Kidney (tissue), 14 donors: ENCODE results near the gene ZNF205. TPM values are rescaled to one million over a fixed set of nuclear protein-coding genes. Genes with fewer than 3 reads are reported as not detected.
"Not testable (repeated sequence)": the region's sequence is repeated elsewhere in the genome, so short reads cannot be mapped to it uniquely, and the experiment has no call there.

Experiments
- DNase-seq, 5 donors: peaks; one replicate each; pipeline ENCODE4 v3.0.0-alpha.2; 2013 to 2020
- FAIRE-seq: peaks from 2 replicates; lab custom pipeline; 2012; peaks lifted over from hg19 to GRCh38; lab: Jason Lieb, UNC
- H3K27ac ChIP-seq, 2 donors: one replicate each; pipeline ENCODE4 v1.7.0; 2013; ENCODE audit warnings: low read depth in 2 of 2, low read length in 2 of 2, inconsistent platforms in 1 of 2
- H3K27me3 ChIP-seq: one replicate; pipeline ENCODE4 v1.7.1; 2013; ENCODE audit warnings: low read length, inconsistent platforms; ENCODE audit not compliant: control insufficient read depth, insufficient read depth
- H3K36me3 ChIP-seq, 3 donors: one replicate each; pipeline versions ENCODE4 v1.7.0 to v1.7.1; 2013; ENCODE audit warnings: low read length in 3 of 3, control low read depth in 1 of 3, inconsistent platforms in 1 of 3; ENCODE audit not compliant: insufficient read depth in 3 of 3, control insufficient read depth in 2 of 3
- H3K4me1 ChIP-seq, 3 donors: one replicate each; pipeline versions ENCODE4 v1.7.0 to v1.7.1; 2013; ENCODE audit warnings: low read length in 3 of 3, inconsistent platforms in 1 of 3, low read depth in 1 of 3; ENCODE audit not compliant: control insufficient read depth in 2 of 3, insufficient read depth in 2 of 3
- H3K4me3 ChIP-seq, 3 donors: one replicate each; pipeline versions ENCODE4 v1.7.0 to v1.8.1; 2013; ENCODE audit warnings: low read length in 3 of 3, control low read depth in 1 of 3, inconsistent platforms in 1 of 3
- H3K9ac ChIP-seq, 3 donors: one replicate each; pipeline versions ENCODE4 v1.7.0 to v1.7.1; 2013; ENCODE audit warnings: low read length in 3 of 3, control low read depth in 1 of 3, inconsistent platforms in 1 of 3
- H3K9me3 ChIP-seq, 3 donors: one replicate each; pipeline versions ENCODE4 v1.7.0 to v1.7.1; 2013; ENCODE audit warnings: low read length in 3 of 3, control low read depth in 1 of 3, inconsistent platforms in 1 of 3; ENCODE audit not compliant: control insufficient read depth in 2 of 3, insufficient read depth in 1 of 3
- CTCF ChIP-seq: IDR thresholded peaks from 3 replicates; pipeline ENCODE4 v1.5.1; 2012; ENCODE audit warnings: mild to moderate bottlenecking, moderate library complexity, borderline replicate concordance; ENCODE audit not compliant: insufficient read depth; ENCODE audit errors: extremely low read depth
- intact Hi-C: fragments of 100-400 bp; cut with DNase I; formaldehyde crosslinking; loops from one replicate; pipeline ENCODE4 v1.11.1; 2022
- polyA plus RNA-seq: library from polyadenylated mRNA; stranded (reverse); fragments of 350-450 nt; fragmentation: Illumina TruSeq; extraction: RNeasy Lipid Tissue Mini Kit (QIAGEN cat#74804); gene quantifications from one replicate; pipeline ENCODE4 v1.2.3, GENCODE V29; 2014; ENCODE audit warnings: low read depth, low replicate concordance; ENCODE audit not compliant: insufficient read depth
- total RNA-seq: library from RNA; stranded (reverse); fragmentation: NEBNext Ultra II Directional; extraction: Animal tissue kit (Norgen Biotek cat#: 25700); gene quantifications from one replicate; pipeline ENCODE4 v1.2.1, GENCODE V29; 2021
- donor health status: control.
- donor health status: control.
- donor health status: control.
- donor health status: control.
- donor health status: control.
- donor health status: DM: yes; HTN: yes; CAD: no.
- donor health status: Normal renal cell carcinoma (clear cell type).

ZNF205 gene
- total and polyA plus RNA-seq, 2 donors from 2014 or later: 12.7 to 14.1 TPM

- peaks cover 0 to 7% (median 0%) of the 10 kb centered on the region in 3 donors for H3K36me3 ChIP-seq
- H3K27ac ChIP-seq: no peak overlapping the region
- peaks cover 0 to 7% (median 0%) of the 10 kb centered on the region in 3 donors for H3K4me1 ChIP-seq
- H3K9ac ChIP-seq: no peak overlapping the region
- DNase-seq (peak in 1 of 5 donors; percentile 58), FAIRE-seq (no peak)
- H3K27me3 ChIP-seq: no peaks in the 10 kb centered on the region
- no peak for TF ChIP-seq CTCF
- H3K4me3 ChIP-seq: no peak overlapping the region
- intact Hi-C loops: no loop called here
- H3K9me3 ChIP-seq: no peaks in the 10 kb centered on the region
Measured at GRCh38 chr16:3138342-3138741, 26.0 kb downstream of the ZNF205 start.

DNA sequence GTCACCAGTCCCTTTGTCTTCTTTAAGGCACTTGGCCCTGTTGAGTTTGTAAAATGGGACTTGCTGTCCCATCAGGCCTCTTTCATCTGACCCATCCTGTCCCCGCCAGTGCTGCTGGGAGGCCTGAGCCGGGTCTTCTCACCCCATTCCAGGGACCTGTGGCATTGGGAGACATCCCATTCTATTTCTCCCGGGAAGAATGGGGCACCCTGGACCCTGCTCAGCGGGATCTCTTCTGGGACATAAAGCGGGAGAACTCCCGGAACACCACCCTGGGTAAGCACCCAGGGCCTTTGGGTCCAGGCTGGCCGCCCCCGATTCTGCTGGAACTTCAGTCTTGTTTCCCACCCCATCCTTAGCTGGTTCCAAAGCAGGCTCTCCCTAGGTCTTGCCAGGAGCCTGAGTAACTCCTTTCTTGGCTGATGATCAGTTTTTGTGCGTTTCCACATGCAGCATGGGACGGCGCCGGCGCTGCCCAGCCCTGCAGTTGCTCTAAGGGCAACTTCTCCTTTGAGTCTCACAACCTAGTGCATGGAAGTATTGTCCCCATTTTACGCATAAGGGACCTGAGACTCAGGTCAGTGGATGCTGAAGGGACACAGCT lies 26.5 kb downstream of the ZNF205 start:
- no peak overlapping the region for H3K4me3 ChIP-seq
- H3K4me1 ChIP-seq: peaks cover 0 to 6% (median 0%) of the 10 kb centered on the region in 3 donors
- no peak overlapping the region for H3K27ac ChIP-seq
- intact Hi-C loops: no loop called here
- TF ChIP-seq CTCF: no peak
- H3K9me3 ChIP-seq: no peaks in the 10 kb centered on the region
- peaks cover 0 to 7% (median 0%) of the 10 kb centered on the region in 3 donors for H3K36me3 ChIP-seq
- no peaks in the 10 kb centered on the region for H3K27me3 ChIP-seq
- FAIRE-seq: no peak
- no peak overlapping the region for H3K9ac ChIP-seq
- peak in 2 of 5 donors; percentile 28 to 29 for DNase-seq

DNA sequence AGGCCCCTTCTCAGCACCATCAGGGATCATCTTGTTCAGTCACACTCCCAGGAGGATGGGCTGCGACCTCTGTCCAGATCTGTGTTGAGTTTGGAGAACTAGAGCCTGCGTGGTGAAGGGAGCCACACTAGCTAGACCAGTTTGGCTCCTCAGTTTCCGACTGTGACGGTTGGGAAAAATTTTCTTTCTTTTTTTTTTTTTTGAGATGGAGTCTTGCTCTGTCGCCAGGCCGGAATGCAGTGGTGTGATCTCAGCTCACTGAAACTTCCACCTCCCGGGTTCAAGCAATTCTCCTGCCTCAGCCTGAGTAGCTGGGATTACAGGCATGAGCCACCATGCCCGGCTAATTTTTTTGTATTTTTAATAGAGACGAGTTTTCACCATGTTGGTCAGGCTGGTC lies 27.2 kb downstream of the ZNF205 start:
- DNase-seq, intact Hi-C loops, H3K27me3 ChIP-seq, H3K36me3 ChIP-seq, H3K27ac ChIP-seq, H3K4me3 ChIP-seq, H3K9me3 ChIP-seq, FAIRE-seq, H3K4me1 ChIP-seq, H3K9ac ChIP-seq: not testable (repeated sequence)

GRCh38 chr16:3140603-3141427 lies 28.4 kb downstream of the ZNF205 start:
- peak in 2 of 5 donors; percentile 33 to 69 for DNase-seq
- Histone ChIP-seq H3K4me1 (peaks cover 0 to 3% (median 0%) of the 10 kb centered on the region in 3 donors), H3K4me3 (no peak overlapping the region), H3K9ac (no peak overlapping the region), H3K27me3 (no peaks in the 10 kb centered on the region), H3K27ac (no peak overlapping the region), H3K9me3 (no peaks in the 10 kb centered on the region), H3K36me3 (peaks cover 0 to 7% (median 0%) of the 10 kb centered on the region in 3 donors)
- no peak for FAIRE-seq
- intact Hi-C loops: no loop called here
- no peak for TF ChIP-seq CTCF
